Measurements from ENCODE around the gene COL12A1. TPM values are rescaled to one million over a fixed set of nuclear protein-coding genes. Genes with fewer than 3 reads are reported as not detected.
A peak's percentile ranks its signal among the peaks of the same experiment; 100 is the strongest.

COL12A1 gene
- total and polyA plus RNA-seq, 11 donors, result 3.1 to 26.8 (median 18.5) TPM

GRCh38 chr6:75234126-75234865 is 28.4 kb upstream of the COL12A1 start:
- 42 to 52% (median 49%) methylated on average over 3 of the region's 3 CpGs for WGBS, 4 donors
- peaks cover 0 to 27% (median 12%) of the 10 kb centered on the region in 12 donors for H3K4me1 ChIP-seq
- intact Hi-C loops (cut with DNase I), result no loop called here
- H3K27ac ChIP-seq, result peak overlapping the region in 5 of 12 donors; percentile 2 to 44 (median 23)
- DNase-seq (no peak), ATAC-seq (peak in 2 of 4 donors; percentile 6 to 19)
- no peaks in the 10 kb centered on the region for H3K9me3 ChIP-seq
- H3K4me3 ChIP-seq, result no peak overlapping the region
- peaks cover 0 to 36% (median 29%) of the 10 kb centered on the region in 9 donors for H3K36me3 ChIP-seq
- H3K27me3 ChIP-seq, result no peaks in the 10 kb centered on the region
- TF ChIP-seq CTCF (IDR thresholded peaks at IDR 0.05), result no peak
- TF ChIP-seq POLR2A (IDR thresholded peaks at IDR 0.05), result no peak

GRCh38 chr6:75233092-75233615 is 27.3 kb upstream of the COL12A1 start:
- intact Hi-C loops (cut with DNase I), result no loop called here
- ATAC-seq, result no peak
- Histone ChIP-seq H3K9me3 (no peaks in the 10 kb centered on the region), H3K4me1 (peaks cover 0 to 27% (median 12%) of the 10 kb centered on the region in 12 donors), H3K27me3 (no peaks in the 10 kb centered on the region), H3K4me3 (no peak overlapping the region), H3K36me3 (peaks cover 0 to 25% (median 20%) of the 10 kb centered on the region in 9 donors), H3K27ac (peak overlapping the region in 4 of 12 donors; percentile 5 to 44 (median 22))
- 83 to 91% (median 90%) methylated on average over 4 of the region's 4 CpGs for WGBS, 4 donors
- no peak for DNase-seq
- TF ChIP-seq CTCF (IDR thresholded peaks at IDR 0.05), result no peak
- TF ChIP-seq POLR2A (IDR thresholded peaks at IDR 0.05), result no peak

GRCh38 chr6:75230484-75231325 is 24.9 kb upstream of the COL12A1 start:
- DNase-seq, result peak in 1 of 5 donors; percentile 29
- peak overlapping the region in 5 of 12 donors; percentile 16 to 26 (median 16) for H3K4me3 ChIP-seq
- TF ChIP-seq CTCF (IDR thresholded peaks at IDR 0.05) (peak; percentile 50 to 83 (median 73)), POLR2A (IDR thresholded peaks at IDR 0.05) (no peak)

More at GRCh38 chr6:75230484-75231325, 24.9 kb upstream of the COL12A1 start:
- H3K27ac ChIP-seq, result no peak overlapping the region
- intact Hi-C loops (cut with DNase I), result no loop called here
- H3K27me3 ChIP-seq, result no peaks in the 10 kb centered on the region
- WGBS, 4 donors, result 55 to 58% (median 57%) methylated on average over 10 of the region's 10 CpGs
- peaks cover 0 to 27% (median 12%) of the 10 kb centered on the region in 12 donors for H3K4me1 ChIP-seq
- H3K36me3 ChIP-seq, result peaks cover 0 to under 1% (median 0%) of the 10 kb centered on the region in 9 donors
- no peaks in the 10 kb centered on the region for H3K9me3 ChIP-seq
- ATAC-seq, result peak; percentile 64 to 83 (median 72)
